Upper lobe of left lung (tissue), 4 donors: Measurements from ENCODE around the gene MICALL1.

Experiments
- POLR2A ChIP-seq, 4 donors: fragments of 450-650 bp; IDR thresholded peaks; one replicate each; pipeline ENCODE4 v1.5.1; 2016 to 2017; ENCODE audit warnings: antibody characterized with exemption in 4 of 4, mild to moderate bottlenecking in 2 of 4
- POLR2AphosphoS5 ChIP-seq, 2 donors: sonication (generic); formaldehyde crosslinking; IDR thresholded peaks; one replicate each; pipeline ENCODE4 v1.5.1; 2017; ENCODE audit warnings: antibody characterized with exemption in 2 of 2
- TF ChIP-seq, protein P1 (sequence below), 6 experiments: fragments of 450-650 bp in 4 of 6; fragments of 200-600 bp in 2 of 6; sonication (generic) in 2 of 6; IDR thresholded peaks; one replicate each; pipeline ENCODE4 v1.5.1; 2016 to 2019; ENCODE audit warnings: antibody characterized with exemption in 6 of 6

- TF ChIP-seq, protein P1, sequence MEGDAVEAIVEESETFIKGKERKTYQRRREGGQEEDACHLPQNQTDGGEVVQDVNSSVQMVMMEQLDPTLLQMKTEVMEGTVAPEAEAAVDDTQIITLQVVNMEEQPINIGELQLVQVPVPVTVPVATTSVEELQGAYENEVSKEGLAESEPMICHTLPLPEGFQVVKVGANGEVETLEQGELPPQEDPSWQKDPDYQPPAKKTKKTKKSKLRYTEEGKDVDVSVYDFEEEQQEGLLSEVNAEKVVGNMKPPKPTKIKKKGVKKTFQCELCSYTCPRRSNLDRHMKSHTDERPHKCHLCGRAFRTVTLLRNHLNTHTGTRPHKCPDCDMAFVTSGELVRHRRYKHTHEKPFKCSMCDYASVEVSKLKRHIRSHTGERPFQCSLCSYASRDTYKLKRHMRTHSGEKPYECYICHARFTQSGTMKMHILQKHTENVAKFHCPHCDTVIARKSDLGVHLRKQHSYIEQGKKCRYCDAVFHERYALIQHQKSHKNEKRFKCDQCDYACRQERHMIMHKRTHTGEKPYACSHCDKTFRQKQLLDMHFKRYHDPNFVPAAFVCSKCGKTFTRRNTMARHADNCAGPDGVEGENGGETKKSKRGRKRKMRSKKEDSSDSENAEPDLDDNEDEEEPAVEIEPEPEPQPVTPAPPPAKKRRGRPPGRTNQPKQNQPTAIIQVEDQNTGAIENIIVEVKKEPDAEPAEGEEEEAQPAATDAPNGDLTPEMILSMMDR (IDR thresholded peaks at IDR 0.05): no peak
- TF ChIP-seq POLR2A (IDR thresholded peaks at IDR 0.05) (no peak), POLR2AphosphoS5 (IDR thresholded peaks at IDR 0.05) (no peak)
Observed at GRCh38 chr22:37916311-37916710, 10.2 kb downstream of the MICALL1 start.
